GM12891 (cell line): ENCODE data around the gene ZNF783.

Experiments used
- POLR2A ChIP-seq: IDR thresholded peaks from 2 replicates; pipeline ENCODE4 v1.6.1; 2011; ENCODE audit warnings: low read depth, low read length, control low read depth
- POLR2AphosphoS5 ChIP-seq: IDR thresholded peaks from 2 replicates; pipeline ENCODE4 v1.6.1; 2011; ENCODE audit warnings: low read depth, low read length, control low read depth
- POU2F2 ChIP-seq: IDR thresholded peaks from 2 replicates; pipeline ENCODE4 v1.6.1; 2011; ENCODE audit warnings: low read depth, mild to moderate bottlenecking, control low read depth, low read length, moderate library complexity
- TAF1 ChIP-seq: IDR thresholded peaks from 2 replicates; pipeline ENCODE4 v1.6.1; 2011; ENCODE audit warnings: low read depth, low read length, control low read depth

DNA sequence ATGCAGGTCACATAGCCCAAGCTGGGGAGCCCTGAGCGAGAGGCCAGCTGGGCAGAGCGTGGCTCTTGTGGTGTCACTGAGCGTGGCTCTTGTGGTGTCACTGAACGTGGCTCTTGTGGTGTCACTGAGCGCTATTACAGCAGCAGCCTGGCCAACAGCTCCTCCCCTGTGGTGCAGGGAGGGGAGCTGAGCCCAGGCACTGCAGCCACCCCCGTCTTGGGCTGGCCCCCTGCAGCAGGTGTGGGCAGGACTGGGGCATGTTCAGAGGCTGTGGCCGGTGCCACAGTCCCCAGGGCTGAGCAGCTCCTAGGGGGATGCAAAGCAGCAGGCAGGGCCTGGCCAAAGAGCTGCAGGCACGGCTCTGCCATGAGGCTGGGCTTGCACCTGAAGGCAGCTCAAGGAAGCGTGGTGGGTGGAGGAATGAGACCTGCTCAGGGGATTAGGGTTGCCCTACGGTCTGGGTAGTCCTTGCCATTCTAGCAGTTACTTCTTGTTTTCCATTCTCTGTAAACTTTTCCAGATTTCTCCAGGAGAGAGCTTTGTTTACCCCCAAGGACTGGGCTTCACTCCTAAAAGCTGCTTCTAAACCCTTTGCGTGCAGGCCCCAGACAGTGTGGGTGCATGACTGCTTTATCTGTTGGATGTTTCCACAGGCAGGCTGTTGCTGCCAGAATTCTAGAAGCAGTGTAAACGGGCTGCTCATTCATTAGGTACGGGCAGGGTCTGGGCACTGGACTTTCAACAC lies 29.2 kb downstream of the ZNF783 start:
- TF ChIP-seq POLR2A, result no peak
- TF ChIP-seq POLR2AphosphoS5, result no peak
- TF ChIP-seq TAF1, result no peak
- TF ChIP-seq POU2F2, result no peak
